Rectal smooth muscle tissue (tissue), 1 donor: ENCODE results near the gene TBL1XR1.

ENCODE experiments used
- H3K27ac ChIP-seq: one replicate; pipeline ENCODE4 v1.7.0; 2013; ENCODE audit warnings: low read depth, low read length, inconsistent platforms
- H3K27me3 ChIP-seq: one replicate; pipeline ENCODE4 v1.7.0; 2013; ENCODE audit warnings: low read length; ENCODE audit not compliant: control insufficient read depth, insufficient read depth
- H3K36me3 ChIP-seq: one replicate; pipeline ENCODE4 v1.7.0; 2013; ENCODE audit warnings: low read length; ENCODE audit not compliant: control insufficient read depth, insufficient read depth
- H3K4me1 ChIP-seq: one replicate; pipeline ENCODE4 v1.7.0; 2013; ENCODE audit warnings: low read length; ENCODE audit not compliant: control insufficient read depth, insufficient read depth
- H3K4me3 ChIP-seq: one replicate; pipeline ENCODE4 v1.7.0; 2013; ENCODE audit warnings: low read length
- H3K9ac ChIP-seq: one replicate; pipeline ENCODE4 v1.7.0; 2013; ENCODE audit warnings: low read length

Gene TBL1XR1

GRCh38 chr3:176987901-176988650 lies 209.2 kb downstream of the TBL1XR1 start:
- Histone ChIP-seq H3K9ac (no peak overlapping the region), H3K27me3 (no peaks in the 10 kb centered on the region), H3K4me1 (no peaks in the 10 kb centered on the region), H3K27ac (no peak overlapping the region), H3K4me3 (no peak overlapping the region), H3K36me3 (no peaks in the 10 kb centered on the region)

- Histone ChIP-seq H3K9ac (no peak overlapping the region), H3K4me3 (no peak overlapping the region), H3K27ac (no peak overlapping the region), H3K4me1 (no peaks in the 10 kb centered on the region), H3K27me3 (no peaks in the 10 kb centered on the region), H3K36me3 (no peaks in the 10 kb centered on the region)
Observed at GRCh38 chr3:176978441-176978840, 218.8 kb downstream of the TBL1XR1 start.

GRCh38 chr3:176977331-176977730 lies 220.0 kb downstream of the TBL1XR1 start:
- Histone ChIP-seq H3K4me3 (no peak overlapping the region), H3K36me3 (no peaks in the 10 kb centered on the region), H3K9ac (no peak overlapping the region), H3K27me3 (no peaks in the 10 kb centered on the region), H3K4me1 (no peaks in the 10 kb centered on the region), H3K27ac (no peak overlapping the region)

GRCh38 chr3:176976586-176976985 lies 220.7 kb downstream of the TBL1XR1 start:
- Histone ChIP-seq H3K27me3 (no peaks in the 10 kb centered on the region), H3K9ac (no peak overlapping the region), H3K36me3 (no peaks in the 10 kb centered on the region), H3K27ac (no peak overlapping the region), H3K4me3 (no peak overlapping the region), H3K4me1 (no peaks in the 10 kb centered on the region)

- H3K9ac ChIP-seq, result no peak overlapping the region
- no peaks in the 10 kb centered on the region for H3K4me1 ChIP-seq
- H3K36me3 ChIP-seq, result no peaks in the 10 kb centered on the region
- H3K4me3 ChIP-seq, result no peak overlapping the region
- H3K27ac ChIP-seq, result no peak overlapping the region
- no peaks in the 10 kb centered on the region for H3K27me3 ChIP-seq
Observed at GRCh38 chr3:176974279-176974678, 223.0 kb downstream of the TBL1XR1 start.

- Histone ChIP-seq H3K27me3 (no peaks in the 10 kb centered on the region), H3K4me3 (no peak overlapping the region), H3K9ac (no peak overlapping the region), H3K36me3 (no peaks in the 10 kb centered on the region), H3K27ac (no peak overlapping the region), H3K4me1 (no peaks in the 10 kb centered on the region)
Observed at GRCh38 chr3:176971613-176972174, 225.6 kb downstream of the TBL1XR1 start.

GRCh38 chr3:176970770-176971169 lies 226.5 kb downstream of the TBL1XR1 start:
- H3K27me3 ChIP-seq, result no peaks in the 10 kb centered on the region
- H3K27ac ChIP-seq, result no peak overlapping the region
- no peak overlapping the region for H3K9ac ChIP-seq
- no peak overlapping the region for H3K4me3 ChIP-seq
- H3K4me1 ChIP-seq, result no peaks in the 10 kb centered on the region
- H3K36me3 ChIP-seq, result no peaks in the 10 kb centered on the region

- no peaks in the 10 kb centered on the region for H3K36me3 ChIP-seq
- H3K27ac ChIP-seq, result no peak overlapping the region
- H3K4me3 ChIP-seq, result no peak overlapping the region
- no peak overlapping the region for H3K9ac ChIP-seq
- H3K27me3 ChIP-seq, result no peaks in the 10 kb centered on the region
- H3K4me1 ChIP-seq, result no peaks in the 10 kb centered on the region
Observed at GRCh38 chr3:176969506-176969905, 227.8 kb downstream of the TBL1XR1 start.
